NCI-H1436 (cell line): ENCODE measurements around the gene DGKG.
A peak's percentile ranks its signal among the peaks of the same experiment; 100 is the strongest.

ENCODE experiments used
- DNase-seq: peaks from one replicate; lab custom pipeline; 2025; lab: John Stamatoyannopoulos, UW

The DGKG gene

GRCh38 chr3:186367631-186368030, 5.6 kb upstream of the DGKG start:
- no peak for DNase-seq

DNA sequence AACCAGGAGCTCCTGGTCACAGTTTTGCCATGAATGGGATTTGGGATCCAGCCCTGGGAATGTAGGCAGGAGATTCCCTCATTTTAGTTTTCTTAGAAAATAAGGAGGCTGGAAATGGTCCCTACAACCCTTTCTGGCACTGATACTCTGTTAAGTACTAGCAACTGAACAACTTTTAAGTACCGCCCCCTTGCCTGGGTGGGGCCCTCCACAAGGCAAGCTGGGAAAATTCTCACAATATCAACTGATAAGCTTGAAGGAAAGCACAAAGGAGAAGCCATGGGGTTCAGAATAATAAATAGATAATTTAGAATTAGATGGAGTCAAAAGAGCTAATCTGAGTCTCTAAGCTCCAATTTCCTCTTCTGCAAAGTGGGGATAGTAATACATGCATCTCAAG, 4.2 kb upstream of the DGKG start:
- no peak for DNase-seq

GRCh38 chr3:186365202-186365974, 3.4 kb upstream of the DGKG start:
- DNase-seq: no peak

GRCh38 chr3:186362988-186363387, 954 bp upstream of the DGKG start:
- no peak for DNase-seq

DNA sequence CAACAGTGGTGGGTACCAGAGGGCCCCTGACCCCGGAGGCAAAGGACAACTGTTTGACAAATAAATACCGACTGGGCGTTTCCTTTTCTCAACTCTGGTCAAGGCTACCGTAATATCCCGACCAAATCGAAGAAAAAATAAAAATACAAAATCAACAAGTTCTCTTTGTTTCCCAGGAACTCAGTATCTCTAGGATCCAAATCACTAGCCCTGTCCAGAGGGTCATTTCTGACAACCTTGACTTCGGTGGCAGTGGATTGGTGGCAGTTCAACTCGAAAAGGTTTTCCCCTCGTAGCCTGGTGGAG, 456 bp upstream of the DGKG start:
- no peak for DNase-seq

- DNase-seq: no peak
These were observed 730 bp downstream of the DGKG start for GRCh38 chr3:186361246-186361761.

DNA sequence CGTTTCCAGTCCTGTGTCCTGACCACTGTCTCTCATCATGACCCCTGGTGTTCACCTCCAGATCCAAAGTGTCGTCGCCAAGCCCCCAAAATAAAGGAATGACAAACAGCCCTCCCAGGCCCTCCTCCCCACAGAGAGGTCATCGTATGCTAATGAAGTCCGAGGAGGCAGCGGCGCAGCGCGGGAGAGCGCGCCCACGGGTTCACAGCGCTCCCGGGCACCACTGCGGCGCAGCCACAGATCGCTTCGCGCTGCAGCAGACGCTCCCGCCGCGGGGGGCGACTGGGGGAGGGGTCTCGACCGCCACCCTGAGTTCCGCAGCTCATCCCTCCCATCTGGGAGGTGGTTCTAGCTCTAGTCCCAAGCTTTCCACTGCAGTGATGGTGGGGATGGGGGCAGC, 1.3 kb downstream of the DGKG start:
- DNase-seq: no peak

GRCh38 chr3:186359078-186359477, 3.0 kb downstream of the DGKG start:
- no peak for DNase-seq

GRCh38 chr3:186356152-186356551, 5.9 kb downstream of the DGKG start:
- no peak for DNase-seq

GRCh38 chr3:186354100-186354499, 7.9 kb downstream of the DGKG start:
- DNase-seq: no peak

DNA sequence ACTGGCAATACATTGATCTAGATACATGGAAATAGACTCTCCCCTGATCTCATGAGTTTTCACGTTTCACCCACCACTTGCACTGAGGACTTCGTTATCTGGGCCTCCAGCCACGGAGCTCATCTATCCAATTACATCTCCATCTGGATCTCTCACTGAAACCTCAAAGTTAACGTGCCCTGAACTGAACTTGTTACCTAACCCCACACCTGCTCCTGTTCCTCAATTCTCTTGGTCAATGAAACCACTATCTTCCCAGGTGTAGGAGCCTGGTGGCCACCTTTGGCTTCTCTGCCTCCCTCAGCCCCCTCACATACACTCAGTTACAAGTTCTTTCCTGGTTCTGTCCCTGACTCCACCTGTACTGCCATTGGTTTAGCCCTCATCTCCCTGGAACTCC, 9.7 kb downstream of the DGKG start:
- DNase-seq: no peak

GRCh38 chr3:186342197-186342596, 19.8 kb downstream of the DGKG start:
- DNase-seq: no peak

- no peak for DNase-seq
These were observed 21.8 kb downstream of the DGKG start for GRCh38 chr3:186340204-186340603.

- DNase-seq: no peak
These were observed 22.7 kb downstream of the DGKG start for GRCh38 chr3:186339180-186339918.

- DNase-seq: no peak
These were observed 28.8 kb downstream of the DGKG start for GRCh38 chr3:186333256-186333655.

- DNase-seq: no peak
These were observed 31.1 kb downstream of the DGKG start for GRCh38 chr3:186330772-186331460.

GRCh38 chr3:186329589-186329988, 32.4 kb downstream of the DGKG start:
- DNase-seq: no peak

- DNase-seq: no peak
These were observed 34.0 kb downstream of the DGKG start for GRCh38 chr3:186327912-186328487.

DNA sequence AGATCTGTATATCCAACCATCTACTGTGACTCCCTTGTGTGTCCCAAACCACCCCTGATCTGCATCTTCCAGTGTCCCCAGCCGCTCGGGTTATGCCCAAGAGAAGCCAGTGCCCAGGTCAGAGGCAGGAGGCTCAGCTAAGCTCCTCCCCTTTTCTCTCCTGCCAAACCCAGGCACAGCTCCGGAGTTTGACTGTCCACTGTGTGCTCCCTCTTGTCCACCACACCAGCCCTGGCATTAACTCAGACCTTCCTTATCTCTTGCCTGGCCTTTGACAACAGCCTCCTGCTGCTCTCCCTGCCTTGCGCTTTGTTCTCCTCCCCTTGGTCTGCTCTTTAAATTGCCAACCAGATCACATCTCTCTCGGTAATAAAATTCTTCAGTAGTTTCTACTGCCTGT, 39.3 kb downstream of the DGKG start:
- no peak for DNase-seq

DNA sequence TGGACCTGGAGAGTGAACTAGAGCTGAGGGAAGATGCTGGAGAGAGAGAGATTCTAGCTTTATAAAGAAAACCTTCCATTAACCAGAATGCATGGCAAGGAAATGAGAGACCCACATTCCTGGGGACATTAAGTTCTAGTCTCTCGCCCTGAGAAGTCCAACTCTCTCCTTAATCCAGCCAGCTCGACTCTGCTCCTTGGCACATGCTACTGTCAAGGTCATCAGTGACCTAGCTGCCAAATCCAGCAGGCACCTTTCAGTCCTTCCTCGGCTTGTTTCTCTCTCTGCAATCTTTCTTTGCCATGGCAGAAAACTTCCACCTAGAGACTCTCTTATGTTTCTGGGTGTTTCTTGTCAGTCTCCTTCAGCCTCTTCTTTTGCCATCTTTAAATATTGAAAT, 40.3 kb downstream of the DGKG start:
- no peak for DNase-seq

DNA sequence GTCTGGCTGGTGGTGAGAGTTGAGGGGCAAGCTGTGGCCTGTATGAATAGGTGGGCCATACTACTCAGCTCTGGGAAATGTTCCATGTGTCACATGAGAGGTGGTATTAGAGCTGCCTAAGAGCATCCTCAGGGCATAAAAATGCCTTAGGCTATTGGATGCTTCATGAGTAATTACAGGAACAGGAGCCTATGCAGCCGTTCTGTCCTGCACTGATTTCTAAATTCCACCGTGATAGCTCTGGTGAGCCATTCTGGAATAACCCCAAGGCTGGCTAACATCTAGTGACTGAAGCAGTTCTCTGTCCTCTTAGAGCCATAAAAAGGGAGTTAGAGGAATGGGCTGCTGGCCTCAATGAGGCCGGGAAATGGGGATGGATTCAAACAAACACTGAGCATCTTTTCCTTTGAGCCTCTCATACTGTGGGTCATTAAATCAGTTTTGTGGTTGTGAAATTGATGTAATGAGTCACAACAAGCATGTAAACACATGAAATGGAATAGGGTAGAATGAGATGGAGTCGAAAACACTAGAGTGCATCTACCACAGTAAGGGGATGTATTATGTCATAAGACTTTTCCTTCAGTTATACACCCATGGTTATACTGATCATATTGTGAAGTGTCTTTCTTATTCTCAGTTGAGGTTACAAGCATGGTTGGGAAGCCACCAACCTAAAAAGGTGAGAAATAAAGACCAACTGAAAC, 41.0 kb downstream of the DGKG start:
- peak; percentile 44 for DNase-seq

- DNase-seq: no peak
These were observed 42.1 kb downstream of the DGKG start for GRCh38 chr3:186319945-186320344.
